A549 treated with CpdA at 1 μM for 4 hours (cell line): ENCODE measurements around the gene STAT1. TPM values are rescaled to one million over a fixed set of nuclear protein-coding genes. Genes with fewer than 3 reads are reported as not detected.

Experiments
- total RNA-seq: library from RNA; stranded (reverse); fragments of 200-300 nt; extraction: Qiagen RNA extraction; gene quantifications from 5 replicates; pipeline ENCODE4 v1.2.3, GENCODE V29; 2022; ENCODE audit warnings: low read depth

Gene STAT1
- total RNA-seq = 57.5 to 66.8 TPM (median 60.8 TPM) in 5 replicates

DNA sequence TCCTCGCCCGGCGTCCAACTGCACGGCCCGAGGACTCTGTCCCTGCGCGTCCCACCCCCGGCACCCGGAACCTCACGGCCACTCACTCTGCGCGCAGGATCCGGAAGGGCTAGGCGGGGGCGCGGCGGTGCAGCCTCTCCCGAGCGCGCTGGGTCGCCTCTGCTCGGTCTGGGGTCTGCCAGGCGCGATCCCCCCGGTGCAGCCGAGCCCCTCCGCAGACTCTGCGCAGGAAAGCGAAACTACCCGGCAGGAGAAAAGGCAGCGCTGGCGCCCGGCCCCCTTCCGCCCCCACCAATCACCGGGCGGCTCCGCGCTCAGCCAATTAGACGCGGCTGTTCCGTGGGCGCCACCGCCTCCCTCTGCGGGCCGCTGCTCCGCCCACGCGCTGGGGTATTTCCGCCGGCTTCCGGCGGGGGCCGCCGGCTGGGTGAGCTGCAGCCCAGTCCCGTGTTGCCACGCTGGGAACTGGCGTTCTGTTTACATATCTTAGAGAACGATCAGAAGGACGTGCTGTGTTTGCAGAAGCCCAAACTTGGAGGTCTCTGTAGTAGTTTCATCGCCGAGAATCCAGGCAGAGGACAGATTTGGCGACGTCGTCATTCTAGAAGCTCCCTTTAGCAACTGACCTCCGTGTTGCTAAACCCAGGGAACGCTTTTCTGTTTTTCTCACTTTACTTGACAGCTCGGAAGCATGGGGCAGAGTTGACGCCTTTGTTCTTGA is at the start of gene STAT1:
Gene STAT1, minus strand, starts transcription at position 240 of the 721 bp plus-strand sequence. CDS start 4,168 bp downstream, outside the sequence.

Other genes starting within 250 kb of the STAT1 start
- 131 to 263 TPM (median 184 TPM) in 5 replicates for gene GLS, start 133.3 kb downstream of the STAT1 start, total RNA-seq
- gene STAT4, start 136.8 kb upstream of the STAT1 start, total RNA-seq = 3.2 to 4.5 TPM (median 3.8 TPM) in 5 replicates
- gene MYO1B, start 231.2 kb upstream of the STAT1 start, total RNA-seq = 69.5 to 91.3 TPM (median 72.4 TPM) in 5 replicates